HepG2 (cell line): ENCODE results near the gene ANG. TPM values are rescaled to one million over a fixed set of nuclear protein-coding genes. Genes with fewer than 3 reads are reported as not detected.

ENCODE experiments used
- IRF9 ChIP-seq: sonication (generic); formaldehyde crosslinking; IDR thresholded peaks from 2 replicates; pipeline ENCODE4 v1.8.0; 2022; ENCODE audit warnings: missing genetic modification reagents, mild to moderate bottlenecking, borderline replicate concordance
- JARID2 ChIP-seq: sonication (generic); formaldehyde crosslinking; IDR thresholded peaks from 2 replicates; pipeline ENCODE4 v1.8.1; 2023; ENCODE audit warnings: missing genetic modification reagents, inconsistent platforms; ENCODE audit not compliant: insufficient replicate concordance
- KAT7 ChIP-seq: IDR thresholded peaks from 2 replicates; pipeline ENCODE4 v1.6.1; 2018; ENCODE audit warnings: borderline replicate concordance, missing compliant biosample characterization
- MNT ChIP-seq: fragments of 450-650 bp; IDR thresholded peaks from 2 replicates; pipeline ENCODE4 v1.6.1; 2016
- NONO ChIP-seq, 2 experiments: fragments of 450-650 bp in 1 of 2; sonication (generic) in 1 of 2; formaldehyde crosslinking in 1 of 2; IDR thresholded peaks in 1 of 2; conservative IDR thresholded peaks in 1 of 2; 2 replicates each; pipeline versions ENCODE4 v1.6.1 to v1.8.0; 2017 to 2022; ENCODE audit warnings: mild to moderate bottlenecking in 1 of 2, missing genetic modification reagents in 1 of 2, moderate library complexity in 1 of 2
- ZMYM4 ChIP-seq: sonication (generic); formaldehyde crosslinking; IDR thresholded peaks from 2 replicates; pipeline ENCODE4 v1.8.1; 2023; ENCODE audit warnings: mild to moderate bottlenecking, missing genetic modification reagents
- ZNF737 ChIP-seq: sonication (generic); formaldehyde crosslinking; IDR thresholded peaks from 2 replicates; pipeline ENCODE4 v1.5.0; 2020; ENCODE audit warnings: missing genetic modification reagents, mild to moderate bottlenecking, borderline replicate concordance
- polyA plus RNA-seq, 8 experiments: library from polyadenylated mRNA; depleted of rRNA in 3 of 8; stranded (reverse) in 7 of 8; unstranded in 1 of 8; fragments of >200 nt; fragmentation: Illumina TruSeq in 4 of 8; extraction: Trizol in 4 of 8; gene quantifications; 2 replicates each; pipeline versions ENCODE4 v1.2.1 to v1.2.3, GENCODE V29; 2011 to 2016; ENCODE audit warnings: low read depth in 4 of 8, missing spikeins in 1 of 8, mixed read lengths in 1 of 8; ENCODE audit not compliant: insufficient read depth in 1 of 8
- total RNA-seq, 5 experiments: library from RNA; depleted of rRNA; stranded (reverse); fragments of >200 nt; fragmentation: Illumina TruSeq; extraction: Trizol; gene quantifications; 2 replicates each; pipeline ENCODE4 v1.2.3, GENCODE V29; 2016; ENCODE audit warnings: low read depth in 1 of 5
- TF ChIP-seq, protein P1 (sequence below): sonication (generic); formaldehyde crosslinking; IDR thresholded peaks from 2 replicates; pipeline ENCODE4 v1.4.0; 2020; ENCODE audit warnings: mild to moderate bottlenecking, missing genetic modification reagents, borderline replicate concordance
- TF ChIP-seq, protein P2 (sequence below): sonication (generic); formaldehyde crosslinking; IDR thresholded peaks from 2 replicates; pipeline ENCODE4 v1.4.0; 2020; ENCODE audit warnings: missing genetic modification reagents
- TF ChIP-seq, protein P3 (sequence below), 2 experiments: sonication (generic) in 1 of 2; formaldehyde crosslinking in 1 of 2; IDR thresholded peaks; 2 replicates each; pipeline versions ENCODE4 v1.6.1 to v1.9.0; 2014 to 2022; ENCODE audit warnings: antibody characterized with exemption in 1 of 2, borderline replicate concordance in 1 of 2, inconsistent platforms in 1 of 2, low read depth in 1 of 2, missing genetic modification reagents in 1 of 2

Gene ANG
- total and polyA plus RNA-seq, 2 of the 13 experiments (the other 11 are each of a cell fraction or from before 2014, with no cell fraction given): 83.6 to 401 TPM

DNA sequence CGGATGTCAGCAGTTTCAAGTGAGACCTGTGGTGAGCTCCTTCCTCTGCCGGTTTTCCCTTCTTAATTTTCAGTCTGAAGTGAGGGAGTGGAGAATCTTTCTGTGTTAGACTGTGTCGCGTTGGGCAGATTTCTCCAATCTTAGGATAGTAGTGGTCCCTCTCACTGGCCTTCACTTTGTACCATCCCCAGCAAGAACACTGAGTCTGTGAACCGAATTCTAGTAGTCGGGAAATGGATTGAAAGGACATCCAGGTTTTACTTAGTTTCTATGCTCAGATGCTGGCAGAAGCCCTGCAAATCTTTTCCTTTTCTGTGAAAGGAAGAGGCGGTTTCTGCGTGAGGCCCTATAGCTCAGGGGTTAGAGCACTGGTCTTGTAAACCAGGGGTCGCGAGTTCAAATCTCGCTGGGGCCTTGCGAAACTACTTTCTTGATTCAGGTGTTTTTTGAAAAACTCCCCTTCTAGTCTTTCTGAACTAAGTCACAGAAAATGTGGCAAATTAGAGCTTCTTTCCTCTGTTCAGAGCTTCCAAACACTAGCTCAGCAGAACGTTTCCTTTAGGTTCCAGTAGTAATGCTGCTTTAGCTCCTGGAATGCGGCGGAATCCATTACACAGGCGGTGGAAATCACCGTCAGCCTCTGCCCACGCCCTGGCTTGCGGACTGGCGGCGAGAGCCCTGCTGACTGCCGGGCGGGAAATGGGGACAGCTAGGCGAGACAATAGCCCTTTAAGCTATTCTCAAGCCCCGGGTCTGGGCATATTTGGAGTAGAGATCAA, 7.0 kb upstream of the ANG start (continued):
- TF ChIP-seq NONO (IDR thresholded peaks at IDR 0.05): no peak
- peak; percentile 78; the same call in 1 of the 2 replicates for TF ChIP-seq NONO (CRISPR knock-in tag; conservative IDR thresholded peaks at IDR 0.05)
- TF ChIP-seq JARID2 (CRISPR knock-in tag): no peak
- TF ChIP-seq, protein P1, sequence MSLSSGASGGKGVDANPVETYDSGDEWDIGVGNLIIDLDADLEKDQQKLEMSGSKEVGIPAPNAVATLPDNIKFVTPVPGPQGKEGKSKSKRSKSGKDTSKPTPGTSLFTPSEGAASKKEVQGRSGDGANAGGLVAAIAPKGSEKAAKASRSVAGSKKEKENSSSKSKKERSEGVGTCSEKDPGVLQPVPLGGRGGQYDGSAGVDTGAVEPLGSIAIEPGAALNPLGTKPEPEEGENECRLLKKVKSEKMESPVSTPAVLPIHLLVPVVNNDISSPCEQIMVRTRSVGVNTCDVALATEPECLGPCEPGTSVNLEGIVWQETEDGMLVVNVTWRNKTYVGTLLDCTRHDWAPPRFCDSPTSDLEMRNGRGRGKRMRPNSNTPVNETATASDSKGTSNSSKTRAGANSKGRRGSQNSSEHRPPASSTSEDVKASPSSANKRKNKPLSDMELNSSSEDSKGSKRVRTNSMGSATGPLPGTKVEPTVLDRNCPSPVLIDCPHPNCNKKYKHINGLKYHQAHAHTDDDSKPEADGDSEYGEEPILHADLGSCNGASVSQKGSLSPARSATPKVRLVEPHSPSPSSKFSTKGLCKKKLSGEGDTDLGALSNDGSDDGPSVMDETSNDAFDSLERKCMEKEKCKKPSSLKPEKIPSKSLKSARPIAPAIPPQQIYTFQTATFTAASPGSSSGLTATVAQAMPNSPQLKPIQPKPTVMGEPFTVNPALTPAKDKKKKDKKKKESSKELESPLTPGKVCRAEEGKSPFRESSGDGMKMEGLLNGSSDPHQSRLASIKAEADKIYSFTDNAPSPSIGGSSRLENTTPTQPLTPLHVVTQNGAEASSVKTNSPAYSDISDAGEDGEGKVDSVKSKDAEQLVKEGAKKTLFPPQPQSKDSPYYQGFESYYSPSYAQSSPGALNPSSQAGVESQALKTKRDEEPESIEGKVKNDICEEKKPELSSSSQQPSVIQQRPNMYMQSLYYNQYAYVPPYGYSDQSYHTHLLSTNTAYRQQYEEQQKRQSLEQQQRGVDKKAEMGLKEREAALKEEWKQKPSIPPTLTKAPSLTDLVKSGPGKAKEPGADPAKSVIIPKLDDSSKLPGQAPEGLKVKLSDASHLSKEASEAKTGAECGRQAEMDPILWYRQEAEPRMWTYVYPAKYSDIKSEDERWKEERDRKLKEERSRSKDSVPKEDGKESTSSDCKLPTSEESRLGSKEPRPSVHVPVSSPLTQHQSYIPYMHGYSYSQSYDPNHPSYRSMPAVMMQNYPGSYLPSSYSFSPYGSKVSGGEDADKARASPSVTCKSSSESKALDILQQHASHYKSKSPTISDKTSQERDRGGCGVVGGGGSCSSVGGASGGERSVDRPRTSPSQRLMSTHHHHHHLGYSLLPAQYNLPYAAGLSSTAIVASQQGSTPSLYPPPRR (CRISPR knock-in tag): no peak; the same call in 1 of the 2 replicates
- peak; percentile 59 for TF ChIP-seq ZMYM4 (CRISPR knock-in tag)
- TF ChIP-seq, protein P2, sequence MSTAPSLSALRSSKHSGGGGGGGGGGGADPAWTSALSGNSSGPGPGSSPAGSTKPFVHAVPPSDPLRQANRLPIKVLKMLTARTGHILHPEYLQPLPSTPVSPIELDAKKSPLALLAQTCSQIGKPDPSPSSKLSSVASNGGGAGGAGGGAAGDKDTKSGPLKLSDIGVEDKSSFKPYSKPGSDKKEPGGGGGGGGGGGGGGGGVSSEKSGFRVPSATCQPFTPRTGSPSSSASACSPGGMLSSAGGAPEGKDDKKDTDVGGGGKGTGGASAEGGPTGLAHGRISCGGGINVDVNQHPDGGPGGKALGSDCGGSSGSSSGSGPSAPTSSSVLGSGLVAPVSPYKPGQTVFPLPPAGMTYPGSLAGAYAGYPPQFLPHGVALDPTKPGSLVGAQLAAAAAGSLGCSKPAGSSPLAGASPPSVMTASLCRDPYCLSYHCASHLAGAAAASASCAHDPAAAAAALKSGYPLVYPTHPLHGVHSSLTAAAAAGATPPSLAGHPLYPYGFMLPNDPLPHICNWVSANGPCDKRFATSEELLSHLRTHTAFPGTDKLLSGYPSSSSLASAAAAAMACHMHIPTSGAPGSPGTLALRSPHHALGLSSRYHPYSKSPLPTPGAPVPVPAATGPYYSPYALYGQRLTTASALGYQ (CRISPR knock-in tag): peak; percentile 57
- TF ChIP-seq MNT: no peak
- no peak for TF ChIP-seq IRF9 (CRISPR knock-in tag)
- no peak for TF ChIP-seq ZNF737 (CRISPR knock-in tag)
- TF ChIP-seq KAT7: no peak
- TF ChIP-seq, protein P3, sequence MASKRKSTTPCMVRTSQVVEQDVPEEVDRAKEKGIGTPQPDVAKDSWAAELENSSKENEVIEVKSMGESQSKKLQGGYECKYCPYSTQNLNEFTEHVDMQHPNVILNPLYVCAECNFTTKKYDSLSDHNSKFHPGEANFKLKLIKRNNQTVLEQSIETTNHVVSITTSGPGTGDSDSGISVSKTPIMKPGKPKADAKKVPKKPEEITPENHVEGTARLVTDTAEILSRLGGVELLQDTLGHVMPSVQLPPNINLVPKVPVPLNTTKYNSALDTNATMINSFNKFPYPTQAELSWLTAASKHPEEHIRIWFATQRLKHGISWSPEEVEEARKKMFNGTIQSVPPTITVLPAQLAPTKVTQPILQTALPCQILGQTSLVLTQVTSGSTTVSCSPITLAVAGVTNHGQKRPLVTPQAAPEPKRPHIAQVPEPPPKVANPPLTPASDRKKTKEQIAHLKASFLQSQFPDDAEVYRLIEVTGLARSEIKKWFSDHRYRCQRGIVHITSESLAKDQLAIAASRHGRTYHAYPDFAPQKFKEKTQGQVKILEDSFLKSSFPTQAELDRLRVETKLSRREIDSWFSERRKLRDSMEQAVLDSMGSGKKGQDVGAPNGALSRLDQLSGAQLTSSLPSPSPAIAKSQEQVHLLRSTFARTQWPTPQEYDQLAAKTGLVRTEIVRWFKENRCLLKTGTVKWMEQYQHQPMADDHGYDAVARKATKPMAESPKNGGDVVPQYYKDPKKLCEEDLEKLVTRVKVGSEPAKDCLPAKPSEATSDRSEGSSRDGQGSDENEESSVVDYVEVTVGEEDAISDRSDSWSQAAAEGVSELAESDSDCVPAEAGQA (IDR thresholded peaks at IDR 0.05; ENCODE audit: low read depth): 0 out of 2 replicates have a peak, but pooled peaks have one; percentile 30
- TF ChIP-seq, protein P3 (CRISPR knock-in tag; IDR thresholded peaks at IDR 0.05; ENCODE audit: borderline replicate concordance): peak; percentile 97; the same call in 1 of the 2 replicates
